SK-N-SH treated with all-trans-retinoic acid at 6 μM for 48 hours (cell line): Measurements from ENCODE around the gene C6orf89.

Source experiments
- ARNTL ChIP-seq: fragments of 450-650 bp; formaldehyde crosslinking; IDR thresholded peaks from 2 replicates; pipeline ENCODE4 v1.5.0; 2020; ENCODE audit warnings: low read depth, mild to moderate bottlenecking, moderate library complexity, borderline replicate concordance
- ESRRG ChIP-seq: fragments of 250-450 bp; sonication (Bioruptor Pico); IDR thresholded peaks from 2 replicates; pipeline ENCODE4 v1.6.1; 2021; ENCODE audit warnings: mild to moderate bottlenecking
- OSR1 ChIP-seq: fragments of 250-450 bp; sonication (Bioruptor Pico); IDR thresholded peaks from 2 replicates; pipeline ENCODE4 v1.8.0; 2022; ENCODE audit warnings: moderate library complexity, mild to moderate bottlenecking, inconsistent platforms
- PPARA ChIP-seq: fragments of 250-450 bp; sonication (Bioruptor Pico); IDR thresholded peaks from 2 replicates; pipeline ENCODE4 v1.5.0; 2020; ENCODE audit warnings: mild to moderate bottlenecking, borderline replicate concordance
- RARB ChIP-seq: fragments of 250-450 bp; sonication (Bioruptor Pico); IDR thresholded peaks from 2 replicates; pipeline ENCODE4 v1.8.0; 2021; ENCODE audit warnings: mild to moderate bottlenecking, moderate library complexity
- TCF4 ChIP-seq: fragments of 250-450 bp; sonication (Bioruptor Pico); IDR thresholded peaks from 2 replicates; pipeline ENCODE4 v1.8.0; 2021; ENCODE audit warnings: mild to moderate bottlenecking, moderate library complexity, borderline replicate concordance
- TOX ChIP-seq: fragments of 250-450 bp; sonication (Bioruptor Pico); IDR thresholded peaks from 2 replicates; pipeline ENCODE4 v1.8.0; 2021; ENCODE audit warnings: mild to moderate bottlenecking, moderate library complexity, borderline replicate concordance
- ZFP3 ChIP-seq: fragments of 250-450 bp; sonication (Bioruptor Pico); IDR thresholded peaks from 2 replicates; pipeline ENCODE4 v1.5.0; 2020; ENCODE audit warnings: mild to moderate bottlenecking, moderate library complexity
- ZFP30 ChIP-seq: fragments of 450-650 bp; formaldehyde crosslinking; IDR thresholded peaks from 2 replicates; pipeline ENCODE4 v1.5.0; 2022; ENCODE audit warnings: mild to moderate bottlenecking, moderate library complexity
- ZNF565 ChIP-seq: fragments of 450-650 bp; formaldehyde crosslinking; conservative IDR thresholded peaks from 2 replicates; pipeline ENCODE4 v1.5.0; 2020; ENCODE audit warnings: low read depth, mild to moderate bottlenecking, moderate library complexity
- ZNF70 ChIP-seq: fragments of 450-650 bp; formaldehyde crosslinking; IDR thresholded peaks from 2 replicates; pipeline ENCODE4 v1.5.0; 2020; ENCODE audit warnings: mild to moderate bottlenecking, moderate library complexity
- TF ChIP-seq, protein P1 (sequence below): fragments of 250-450 bp; sonication (Bioruptor Pico); IDR thresholded peaks from 2 replicates; pipeline ENCODE4 v1.5.0; 2020; ENCODE audit warnings: mild to moderate bottlenecking, moderate library complexity
- TF ChIP-seq, protein P2 (sequence below): fragments of 250-450 bp; sonication (Bioruptor Pico); IDR thresholded peaks from 2 replicates; pipeline ENCODE4 v1.8.0; 2020; ENCODE audit warnings: mild to moderate bottlenecking, moderate library complexity, borderline replicate concordance
- TF ChIP-seq, protein P3 (sequence below): fragments of 250-450 bp; sonication (Bioruptor Pico); IDR thresholded peaks from 2 replicates; pipeline ENCODE4 v1.5.1; 2020; ENCODE audit warnings: low read depth, mild to moderate bottlenecking, moderate library complexity

DNA sequence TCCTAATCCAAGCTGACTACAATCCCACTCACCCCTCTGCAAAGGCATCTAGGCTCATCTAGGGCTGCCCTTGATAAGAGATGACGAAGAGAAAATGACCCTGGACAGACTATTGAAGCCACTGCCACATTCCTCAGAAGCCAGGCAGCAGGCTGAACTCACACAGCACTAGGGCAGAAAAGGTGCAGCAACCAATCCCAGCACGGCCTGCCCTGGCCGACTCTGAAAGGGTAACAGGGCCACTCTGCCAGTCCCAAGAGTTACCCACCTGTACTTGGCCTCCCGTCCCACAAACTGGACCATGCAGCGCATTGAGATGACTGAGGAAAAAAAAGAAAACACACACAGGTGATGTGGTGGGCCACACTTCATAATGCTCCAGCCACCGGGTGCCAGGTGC, 91.2 kb downstream of the C6orf89 start:
- TF ChIP-seq RARB (CRISPR knock-in tag) (no peak), ZNF565 (CRISPR knock-in tag) (no peak), ZFP3 (CRISPR knock-in tag) (no peak), ARNTL (CRISPR knock-in tag) (no peak), ZFP30 (CRISPR knock-in tag) (no peak), OSR1 (CRISPR knock-in tag) (no peak), ZNF70 (CRISPR knock-in tag) (no peak), ESRRG (CRISPR knock-in tag) (no peak), TOX (no peak), TCF4 (CRISPR knock-in tag) (no peak), PPARA (no peak)
- TF ChIP-seq, protein P1, sequence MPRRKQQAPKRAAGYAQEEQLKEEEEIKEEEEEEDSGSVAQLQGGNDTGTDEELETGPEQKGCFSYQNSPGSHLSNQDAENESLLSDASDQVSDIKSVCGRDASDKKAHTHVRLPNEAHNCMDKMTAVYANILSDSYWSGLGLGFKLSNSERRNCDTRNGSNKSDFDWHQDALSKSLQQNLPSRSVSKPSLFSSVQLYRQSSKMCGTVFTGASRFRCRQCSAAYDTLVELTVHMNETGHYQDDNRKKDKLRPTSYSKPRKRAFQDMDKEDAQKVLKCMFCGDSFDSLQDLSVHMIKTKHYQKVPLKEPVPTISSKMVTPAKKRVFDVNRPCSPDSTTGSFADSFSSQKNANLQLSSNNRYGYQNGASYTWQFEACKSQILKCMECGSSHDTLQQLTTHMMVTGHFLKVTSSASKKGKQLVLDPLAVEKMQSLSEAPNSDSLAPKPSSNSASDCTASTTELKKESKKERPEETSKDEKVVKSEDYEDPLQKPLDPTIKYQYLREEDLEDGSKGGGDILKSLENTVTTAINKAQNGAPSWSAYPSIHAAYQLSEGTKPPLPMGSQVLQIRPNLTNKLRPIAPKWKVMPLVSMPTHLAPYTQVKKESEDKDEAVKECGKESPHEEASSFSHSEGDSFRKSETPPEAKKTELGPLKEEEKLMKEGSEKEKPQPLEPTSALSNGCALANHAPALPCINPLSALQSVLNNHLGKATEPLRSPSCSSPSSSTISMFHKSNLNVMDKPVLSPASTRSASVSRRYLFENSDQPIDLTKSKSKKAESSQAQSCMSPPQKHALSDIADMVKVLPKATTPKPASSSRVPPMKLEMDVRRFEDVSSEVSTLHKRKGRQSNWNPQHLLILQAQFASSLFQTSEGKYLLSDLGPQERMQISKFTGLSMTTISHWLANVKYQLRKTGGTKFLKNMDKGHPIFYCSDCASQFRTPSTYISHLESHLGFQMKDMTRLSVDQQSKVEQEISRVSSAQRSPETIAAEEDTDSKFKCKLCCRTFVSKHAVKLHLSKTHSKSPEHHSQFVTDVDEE = no peak
- TF ChIP-seq, protein P2, sequence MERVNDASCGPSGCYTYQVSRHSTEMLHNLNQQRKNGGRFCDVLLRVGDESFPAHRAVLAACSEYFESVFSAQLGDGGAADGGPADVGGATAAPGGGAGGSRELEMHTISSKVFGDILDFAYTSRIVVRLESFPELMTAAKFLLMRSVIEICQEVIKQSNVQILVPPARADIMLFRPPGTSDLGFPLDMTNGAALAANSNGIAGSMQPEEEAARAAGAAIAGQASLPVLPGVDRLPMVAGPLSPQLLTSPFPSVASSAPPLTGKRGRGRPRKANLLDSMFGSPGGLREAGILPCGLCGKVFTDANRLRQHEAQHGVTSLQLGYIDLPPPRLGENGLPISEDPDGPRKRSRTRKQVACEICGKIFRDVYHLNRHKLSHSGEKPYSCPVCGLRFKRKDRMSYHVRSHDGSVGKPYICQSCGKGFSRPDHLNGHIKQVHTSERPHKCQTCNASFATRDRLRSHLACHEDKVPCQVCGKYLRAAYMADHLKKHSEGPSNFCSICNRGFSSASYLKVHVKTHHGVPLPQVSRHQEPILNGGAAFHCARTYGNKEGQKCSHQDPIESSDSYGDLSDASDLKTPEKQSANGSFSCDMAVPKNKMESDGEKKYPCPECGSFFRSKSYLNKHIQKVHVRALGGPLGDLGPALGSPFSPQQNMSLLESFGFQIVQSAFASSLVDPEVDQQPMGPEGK (CRISPR knock-in tag) = no peak
- TF ChIP-seq, protein P3, sequence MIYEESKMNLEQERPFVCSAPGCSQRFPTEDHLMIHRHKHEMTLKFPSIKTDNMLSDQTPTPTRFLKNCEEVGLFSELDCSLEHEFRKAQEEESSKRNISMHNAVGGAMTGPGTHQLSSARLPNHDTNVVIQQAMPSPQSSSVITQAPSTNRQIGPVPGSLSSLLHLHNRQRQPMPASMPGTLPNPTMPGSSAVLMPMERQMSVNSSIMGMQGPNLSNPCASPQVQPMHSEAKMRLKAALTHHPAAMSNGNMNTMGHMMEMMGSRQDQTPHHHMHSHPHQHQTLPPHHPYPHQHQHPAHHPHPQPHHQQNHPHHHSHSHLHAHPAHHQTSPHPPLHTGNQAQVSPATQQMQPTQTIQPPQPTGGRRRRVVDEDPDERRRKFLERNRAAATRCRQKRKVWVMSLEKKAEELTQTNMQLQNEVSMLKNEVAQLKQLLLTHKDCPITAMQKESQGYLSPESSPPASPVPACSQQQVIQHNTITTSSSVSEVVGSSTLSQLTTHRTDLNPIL = no peak
